ENCODE results near the gene GNB2.

DNA sequence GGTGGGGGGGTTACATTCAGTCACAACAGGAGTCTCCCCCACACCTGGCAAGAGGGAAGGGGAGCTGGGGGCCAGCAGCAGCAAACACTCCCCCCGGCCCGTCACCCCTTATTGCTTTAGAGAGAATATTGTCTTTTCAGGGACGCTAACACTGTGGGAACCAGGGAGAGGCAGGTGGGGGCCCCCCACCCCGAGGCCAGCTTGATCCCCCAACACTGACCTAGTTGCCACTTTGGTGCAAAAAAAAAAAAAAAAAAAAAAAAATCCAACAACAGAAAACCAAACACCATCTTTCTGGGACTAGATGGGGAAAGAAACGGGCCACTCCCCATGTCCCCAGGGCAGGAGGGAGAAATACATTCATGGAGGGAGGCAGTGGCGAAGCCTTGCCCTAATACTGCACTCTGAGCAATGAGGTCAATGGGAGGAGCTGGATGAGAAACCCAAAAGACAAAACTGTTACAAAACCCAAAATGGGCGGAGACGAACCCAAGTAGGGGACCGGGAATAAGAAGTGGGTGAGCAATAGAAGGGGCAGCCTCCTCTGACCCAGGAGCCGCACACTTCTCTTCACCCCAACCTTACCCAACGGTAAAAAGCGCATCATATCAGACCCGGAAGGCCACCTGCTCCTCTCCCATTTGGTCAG lies 6.5 kb downstream of the GNB2 start:
- TF ChIP-seq, protein P1, sequence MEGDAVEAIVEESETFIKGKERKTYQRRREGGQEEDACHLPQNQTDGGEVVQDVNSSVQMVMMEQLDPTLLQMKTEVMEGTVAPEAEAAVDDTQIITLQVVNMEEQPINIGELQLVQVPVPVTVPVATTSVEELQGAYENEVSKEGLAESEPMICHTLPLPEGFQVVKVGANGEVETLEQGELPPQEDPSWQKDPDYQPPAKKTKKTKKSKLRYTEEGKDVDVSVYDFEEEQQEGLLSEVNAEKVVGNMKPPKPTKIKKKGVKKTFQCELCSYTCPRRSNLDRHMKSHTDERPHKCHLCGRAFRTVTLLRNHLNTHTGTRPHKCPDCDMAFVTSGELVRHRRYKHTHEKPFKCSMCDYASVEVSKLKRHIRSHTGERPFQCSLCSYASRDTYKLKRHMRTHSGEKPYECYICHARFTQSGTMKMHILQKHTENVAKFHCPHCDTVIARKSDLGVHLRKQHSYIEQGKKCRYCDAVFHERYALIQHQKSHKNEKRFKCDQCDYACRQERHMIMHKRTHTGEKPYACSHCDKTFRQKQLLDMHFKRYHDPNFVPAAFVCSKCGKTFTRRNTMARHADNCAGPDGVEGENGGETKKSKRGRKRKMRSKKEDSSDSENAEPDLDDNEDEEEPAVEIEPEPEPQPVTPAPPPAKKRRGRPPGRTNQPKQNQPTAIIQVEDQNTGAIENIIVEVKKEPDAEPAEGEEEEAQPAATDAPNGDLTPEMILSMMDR (conservative IDR thresholded peaks at IDR 0.05; ENCODE audit: low read length), result no peak
- TF ChIP-seq EZH2phosphoT487 (IDR thresholded peaks at IDR 0.05; ENCODE audit: borderline replicate concordance), result no peak

Measured in Loucy (cell line).